ENCODE measurements around the gene LOXL3. TPM values are rescaled to one million over a fixed set of nuclear protein-coding genes. Genes with fewer than 3 reads are reported as not detected.

LOXL3 gene
- total RNA-seq, 2 donors from 2014 or later = 1.3 to 10.7 TPM

DNA sequence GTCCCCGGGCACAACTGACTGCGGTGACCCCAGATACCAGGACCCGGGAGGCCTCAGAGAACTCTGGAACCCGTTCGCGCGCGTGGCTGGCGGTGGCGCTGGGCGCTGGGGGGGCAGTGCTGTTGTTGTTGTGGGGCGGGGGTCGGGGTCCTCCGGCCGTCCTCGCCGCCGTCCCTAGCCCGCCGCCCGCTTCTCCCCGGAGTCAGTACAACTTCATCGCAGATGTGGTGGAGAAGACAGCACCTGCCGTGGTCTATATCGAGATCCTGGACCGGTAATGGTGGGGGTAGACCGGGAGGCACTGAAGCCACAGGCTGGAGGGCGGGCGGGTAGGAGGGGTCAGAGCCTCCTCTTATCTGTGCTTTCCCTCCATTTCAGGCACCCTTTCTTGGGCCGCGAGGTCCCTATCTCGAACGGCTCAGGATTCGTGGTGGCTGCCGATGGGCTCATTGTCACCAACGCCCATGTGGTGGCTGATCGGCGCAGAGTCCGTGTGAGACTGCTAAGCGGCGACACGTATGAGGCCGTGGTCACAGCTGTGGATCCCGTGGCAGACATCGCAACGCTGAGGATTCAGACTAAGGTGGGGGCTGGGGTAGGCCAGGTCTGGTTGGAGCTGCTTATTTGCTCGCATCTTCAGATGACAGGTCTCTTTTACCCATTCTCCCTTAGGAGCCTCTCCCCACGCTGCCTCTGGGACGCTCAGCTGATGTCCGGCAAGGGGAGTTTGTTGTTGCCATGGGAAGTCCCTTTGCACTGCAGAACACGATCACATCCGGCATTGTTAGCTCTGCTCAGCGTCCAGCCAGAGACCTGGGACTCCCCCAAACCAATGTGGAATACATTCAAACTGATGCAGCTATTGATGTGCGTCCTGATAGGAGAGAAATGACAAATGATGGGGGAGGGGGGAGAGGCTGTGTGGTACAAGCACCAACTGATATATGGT lies 23.2 kb downstream of the LOXL3 start:
- Histone ChIP-seq H3K27ac (peak overlapping the region; percentile 54 to 77), H3K27me3 (replicated peaks; ENCODE audit: insufficient read depth) (no peaks in the 10 kb centered on the region), H3K4me1 (replicated peaks) (peaks cover 7% of the 10 kb centered on the region), H3K9me3 (no peaks in the 10 kb centered on the region), H3K36me3 (peaks cover 0 to 4% of the 10 kb centered on the region in 2 donors), H3K4me3 (peak overlapping the region; percentile 63 to 89)
- no peak for DNase-seq (ENCODE audit: low spot score)
- WGBS = 3% methylated on average over 54 of the region's 54 CpGs
- no peak for TF ChIP-seq POLR2A (IDR thresholded peaks at IDR 0.05)
- TF ChIP-seq POLR2AphosphoS5 (IDR thresholded peaks at IDR 0.05) = no peak
- TF ChIP-seq, protein P1, sequence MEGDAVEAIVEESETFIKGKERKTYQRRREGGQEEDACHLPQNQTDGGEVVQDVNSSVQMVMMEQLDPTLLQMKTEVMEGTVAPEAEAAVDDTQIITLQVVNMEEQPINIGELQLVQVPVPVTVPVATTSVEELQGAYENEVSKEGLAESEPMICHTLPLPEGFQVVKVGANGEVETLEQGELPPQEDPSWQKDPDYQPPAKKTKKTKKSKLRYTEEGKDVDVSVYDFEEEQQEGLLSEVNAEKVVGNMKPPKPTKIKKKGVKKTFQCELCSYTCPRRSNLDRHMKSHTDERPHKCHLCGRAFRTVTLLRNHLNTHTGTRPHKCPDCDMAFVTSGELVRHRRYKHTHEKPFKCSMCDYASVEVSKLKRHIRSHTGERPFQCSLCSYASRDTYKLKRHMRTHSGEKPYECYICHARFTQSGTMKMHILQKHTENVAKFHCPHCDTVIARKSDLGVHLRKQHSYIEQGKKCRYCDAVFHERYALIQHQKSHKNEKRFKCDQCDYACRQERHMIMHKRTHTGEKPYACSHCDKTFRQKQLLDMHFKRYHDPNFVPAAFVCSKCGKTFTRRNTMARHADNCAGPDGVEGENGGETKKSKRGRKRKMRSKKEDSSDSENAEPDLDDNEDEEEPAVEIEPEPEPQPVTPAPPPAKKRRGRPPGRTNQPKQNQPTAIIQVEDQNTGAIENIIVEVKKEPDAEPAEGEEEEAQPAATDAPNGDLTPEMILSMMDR (IDR thresholded peaks at IDR 0.05) = no peak
- intact Hi-C loops (cut with DNase I) = no loop called here

DNA sequence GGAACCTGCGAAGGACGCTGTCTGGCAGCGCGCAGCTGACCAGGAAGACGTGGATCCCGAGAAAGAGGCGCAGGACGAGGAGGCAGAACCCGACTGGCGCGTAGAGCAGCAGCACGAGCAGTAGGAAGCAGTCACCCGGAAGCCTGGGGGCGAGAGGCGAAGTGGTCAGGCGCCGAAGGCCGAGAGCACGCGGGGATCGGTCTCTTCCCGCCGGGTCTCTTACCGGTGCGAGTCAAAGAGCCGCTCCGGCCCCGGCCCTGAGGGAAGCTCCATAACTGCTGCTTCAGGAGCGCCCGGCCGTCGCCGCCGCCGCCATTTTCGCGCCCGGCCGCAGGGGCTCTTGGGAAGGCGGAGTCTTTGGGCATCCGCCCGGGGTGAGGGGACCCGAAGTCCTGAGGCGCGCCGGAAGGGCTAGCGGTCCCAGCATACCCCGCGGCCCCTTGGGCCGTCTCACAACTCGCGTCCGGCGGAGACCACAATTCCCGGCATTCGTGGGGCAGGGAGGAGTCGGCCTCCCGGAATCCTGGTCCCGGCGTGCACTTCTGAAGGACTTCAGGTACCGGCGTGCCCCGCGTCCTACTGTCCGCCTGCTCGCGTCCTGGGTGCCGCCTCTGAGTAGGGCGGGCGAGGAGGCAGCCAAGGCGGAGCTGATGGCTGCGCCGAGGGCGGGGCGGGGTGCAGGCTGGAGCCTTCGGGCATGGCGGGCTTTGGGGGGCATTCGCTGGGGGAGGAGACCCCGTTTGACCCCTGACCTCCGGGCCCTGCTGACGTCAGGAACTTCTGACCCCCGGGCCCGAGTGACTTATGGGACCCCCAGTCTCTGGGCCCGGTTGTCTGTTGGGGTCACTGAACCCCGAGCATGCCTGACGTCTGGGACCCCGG lies 24.1 kb downstream of the LOXL3 start, which contains the start of the genes AUP1 and HTRA2:
AUP1 (minus strand) TSS at position 350 of the 882 bp plus-strand sequence; CDS start at position 273, 77 bp downstream.
HTRA2 (plus strand) TSS at position 577 of the 882 bp plus-strand sequence; CDS start at position 651, 74 bp downstream.
- H3K4me1 ChIP-seq (replicated peaks) = peaks cover 7% of the 10 kb centered on the region
- H3K27ac ChIP-seq = peak within 1 kb of the TSS; percentile 67 to 82
- no peaks in the 10 kb centered on the region for H3K27me3 ChIP-seq (replicated peaks; ENCODE audit: insufficient read depth)
- peaks cover 0 to 4% of the 10 kb centered on the region in 2 donors for H3K36me3 ChIP-seq
- TF ChIP-seq, protein P1 (IDR thresholded peaks at IDR 0.05) = peak in 2 of 4 experiments; percentile 30 to 31
- TF ChIP-seq POLR2AphosphoS5 (IDR thresholded peaks at IDR 0.05) = peak; percentile 98
- peak; percentile 47 for TF ChIP-seq POLR2A (IDR thresholded peaks at IDR 0.05)
- under 1% methylated on average over 86 of the region's 87 CpGs for WGBS
- intact Hi-C loops (cut with DNase I) = loop anchor here (1.0 to 10.0 kb wide), 2 partner anchors 46 to 55 kb away; partner anchors contain the start of gene TTC31
- DNase-seq (ENCODE audit: low spot score) = peak; percentile 99
- peak within 1 kb of the TSS; percentile 63 to 89 for H3K4me3 ChIP-seq
- H3K9me3 ChIP-seq = no peaks in the 10 kb centered on the region

DNA sequence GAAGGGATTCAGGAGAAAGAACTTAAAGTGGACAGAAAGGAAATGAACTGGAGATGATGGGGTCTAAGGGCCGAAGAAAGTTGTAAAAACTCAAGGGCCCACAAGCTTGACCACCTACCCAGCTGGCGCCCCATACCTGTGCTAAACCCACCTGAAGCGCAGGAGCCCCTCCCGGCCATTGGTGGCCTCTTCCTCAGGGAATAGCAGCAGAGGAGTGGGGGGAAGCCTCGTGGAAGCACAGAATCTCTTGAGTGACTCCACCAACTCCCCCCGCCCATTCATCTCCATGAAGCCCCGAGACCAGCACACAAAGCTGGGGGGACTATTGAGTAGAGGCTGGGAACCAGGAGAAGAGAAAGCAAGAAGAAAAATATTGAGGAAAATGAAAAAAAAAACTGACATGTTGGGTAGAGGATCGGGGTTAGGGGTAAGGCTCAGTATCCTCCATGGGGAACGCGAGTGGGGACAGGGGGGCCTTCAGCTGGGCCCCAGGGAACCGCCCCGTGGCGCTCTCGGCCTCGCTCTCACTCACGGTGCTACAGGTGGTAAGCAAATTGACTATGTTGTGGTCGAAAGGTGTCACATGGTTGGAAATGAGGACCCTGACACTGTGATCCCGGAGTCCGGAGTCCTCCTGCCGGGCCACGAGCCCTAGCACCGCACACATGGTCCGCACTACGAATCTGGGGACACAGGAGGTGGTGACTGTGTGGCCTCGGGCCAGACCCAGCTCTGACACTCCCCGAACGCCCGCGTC lies 25.0 kb downstream of the LOXL3 start:
- Histone ChIP-seq H3K4me1 (replicated peaks) (peaks cover 7% of the 10 kb centered on the region), H3K27me3 (replicated peaks; ENCODE audit: insufficient read depth) (no peaks in the 10 kb centered on the region), H3K4me3 (peak overlapping the region; percentile 63 to 89), H3K36me3 (peaks cover 0 to 4% of the 10 kb centered on the region in 2 donors), H3K9me3 (no peaks in the 10 kb centered on the region), H3K27ac (peak overlapping the region; percentile 67 to 82)
- WGBS = 28% methylated on average over 17 of the region's 29 CpGs
- DNase-seq (ENCODE audit: low spot score) = no peak
- no peak for TF ChIP-seq POLR2A (IDR thresholded peaks at IDR 0.05)
- TF ChIP-seq, protein P1 (IDR thresholded peaks at IDR 0.05) = no peak
- TF ChIP-seq POLR2AphosphoS5 (IDR thresholded peaks at IDR 0.05) = no peak
- intact Hi-C loops (cut with DNase I) = loop anchor here (1.0 to 10.0 kb wide), 2 partner anchors 45 to 56 kb away; partner anchors contain the start of gene TTC31

DNA sequence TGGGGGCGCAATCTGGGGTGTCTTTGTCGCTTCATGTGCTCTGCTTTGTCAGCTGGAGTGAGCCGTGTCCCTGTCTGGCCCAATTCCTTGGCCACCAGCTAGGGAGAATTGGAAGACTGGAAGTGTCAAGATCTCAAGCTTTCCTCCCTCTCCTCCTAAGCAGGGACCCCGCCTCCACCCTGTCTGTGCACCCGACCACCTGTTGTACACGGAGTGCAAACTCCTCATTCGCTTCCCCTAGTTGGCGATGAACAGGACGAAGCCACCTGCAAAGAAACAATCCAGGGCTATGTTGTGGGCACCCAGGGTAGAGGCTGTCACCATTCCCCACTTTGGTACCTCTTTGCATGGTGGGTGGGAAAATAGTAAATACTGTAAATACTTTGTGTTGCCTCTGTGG lies 26.0 kb downstream of the LOXL3 start:
- intact Hi-C loops (cut with DNase I) = loop anchor here (10.0 kb wide), 1 partner anchor 57 kb away; no protein-coding TSS in a partner anchor
- Histone ChIP-seq H3K27ac (no peak overlapping the region), H3K9me3 (no peaks in the 10 kb centered on the region), H3K36me3 (peaks cover 0 to 4% of the 10 kb centered on the region in 2 donors), H3K4me3 (no peak overlapping the region), H3K4me1 (replicated peaks) (peaks cover 7% of the 10 kb centered on the region), H3K27me3 (replicated peaks; ENCODE audit: insufficient read depth) (no peaks in the 10 kb centered on the region)
- WGBS = 93% methylated on average over 9 of the region's 9 CpGs
- TF ChIP-seq, protein P1 (IDR thresholded peaks at IDR 0.05) = no peak
- TF ChIP-seq POLR2A (IDR thresholded peaks at IDR 0.05) (no peak), POLR2AphosphoS5 (IDR thresholded peaks at IDR 0.05) (no peak)
- no peak for DNase-seq (ENCODE audit: low spot score)

All from prostate gland (tissue), 2 donors.